GM19452 (cell line): ENCODE results near the gene MFAP5.

Experiments
- ATAC-seq: cut with Tn5 transposase; IDR thresholded peaks from one replicate; pipeline ENCODE4 v1.9.1; 2021; ENCODE audit not compliant: unreplicated experiment

The MFAP5 gene

DNA sequence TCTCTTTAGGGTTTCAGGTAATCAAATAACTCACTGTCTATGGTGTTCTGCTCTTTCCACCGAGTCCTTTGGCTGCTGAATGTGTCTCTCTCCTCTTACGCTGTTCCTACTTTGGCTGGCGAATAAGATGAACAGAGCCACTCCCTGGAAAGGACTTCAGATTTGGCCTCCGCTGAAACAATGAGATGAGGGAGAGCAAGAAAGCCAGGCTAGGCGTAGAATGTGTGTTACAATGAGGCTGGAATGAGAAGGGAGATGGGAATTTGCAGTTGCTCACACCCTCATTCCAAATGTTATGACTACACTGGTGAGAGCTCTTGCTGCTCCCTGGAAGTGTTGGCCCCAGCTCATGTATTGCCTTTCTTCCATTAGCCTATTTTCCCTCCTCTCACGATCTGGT is at the start of gene MFAP5:
Gene MFAP5, minus strand, starts transcription at position 234 of the 400 bp plus-strand sequence. CDS start 722 bp downstream, outside the sequence.
- ATAC-seq = no peak

- ATAC-seq = no peak
Measured at GRCh38 chr12:8709124-8709830, 46.7 kb upstream of the MFAP5 start.

DNA sequence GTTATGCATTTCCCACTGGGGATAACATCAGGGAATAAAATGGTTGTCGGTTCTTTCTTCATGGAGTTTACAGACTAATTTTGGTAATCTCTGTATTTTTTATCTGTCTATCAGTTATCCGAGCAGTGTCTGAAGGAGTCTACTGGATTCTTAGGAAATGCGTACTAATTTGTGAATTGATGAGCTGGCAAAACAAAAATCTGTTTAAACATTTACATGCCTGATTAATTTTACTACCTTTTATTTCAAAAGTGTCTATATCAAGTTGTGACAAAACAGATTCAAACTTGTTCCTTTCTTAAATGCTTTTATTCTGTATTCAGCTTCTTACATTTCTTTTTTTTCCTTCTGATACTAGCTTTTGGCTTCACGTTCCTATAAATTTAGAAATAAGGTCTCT is 39.5 kb upstream of the MFAP5 start:
- ATAC-seq = no peak

GRCh38 chr12:8701046-8701660 is 38.5 kb upstream of the MFAP5 start:
- ATAC-seq = no peak

GRCh38 chr12:8699714-8700113 is 37.1 kb upstream of the MFAP5 start:
- ATAC-seq = no peak

- ATAC-seq = no peak
Measured at GRCh38 chr12:8698879-8699278, 36.3 kb upstream of the MFAP5 start.

- ATAC-seq = peak; percentile 29
Measured at GRCh38 chr12:8698132-8698851, 35.7 kb upstream of the MFAP5 start.

GRCh38 chr12:8697476-8698131 is 35.0 kb upstream of the MFAP5 start, which contains the start of gene RIMKLB:
Gene RIMKLB (plus strand): TSS chr12:8697991. CDS start chr12:8713867, 15,876 bp downstream.
- peak; percentile 87 for ATAC-seq

DNA sequence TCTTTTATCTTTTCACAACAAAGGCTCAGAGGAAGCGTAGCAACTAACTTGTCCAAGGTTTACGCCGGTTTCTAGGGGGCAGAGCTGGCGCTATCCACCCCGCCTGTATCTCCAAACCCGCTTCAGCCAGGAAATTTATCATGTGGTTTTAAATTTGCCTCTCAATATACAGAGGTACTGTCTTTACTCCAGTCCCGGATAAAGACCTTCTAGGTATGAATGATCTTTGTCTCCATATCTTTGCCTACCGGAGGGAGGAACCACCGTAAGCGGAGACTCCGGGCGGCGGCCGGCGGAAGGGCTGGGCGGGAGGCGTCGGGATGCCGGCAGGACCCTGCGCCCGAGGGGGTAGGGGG is 34.5 kb upstream of the MFAP5 start:
- peak; percentile 13 for ATAC-seq

DNA sequence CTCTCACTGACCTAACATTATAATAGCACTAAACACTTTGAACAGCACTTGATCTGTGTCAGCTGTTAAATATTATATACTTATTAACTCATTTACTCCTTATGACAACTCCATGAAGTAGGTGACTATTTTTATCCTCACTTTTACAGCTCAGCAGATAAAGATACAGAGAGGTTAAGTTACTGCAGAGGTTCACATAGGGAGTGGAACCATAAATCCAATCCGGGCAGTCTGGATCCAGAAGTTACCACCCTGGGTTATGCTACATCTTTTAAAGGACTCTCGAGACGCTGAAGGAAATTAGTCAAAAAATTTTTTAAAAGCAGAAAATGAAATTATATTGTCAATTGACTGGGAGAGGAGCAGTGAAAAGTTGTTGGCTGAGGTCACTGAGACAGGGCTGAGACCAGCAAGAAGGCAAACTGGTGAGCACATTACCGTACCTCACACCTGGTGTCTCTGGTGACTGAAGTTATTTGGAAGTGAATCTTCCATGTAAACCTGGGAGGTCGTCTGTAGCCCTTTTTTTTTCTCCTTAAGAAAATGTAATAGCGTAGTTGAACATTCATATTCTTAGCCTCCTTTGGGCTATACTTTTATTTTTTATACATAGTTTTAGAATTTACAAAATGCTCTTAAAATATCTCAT is 33.9 kb upstream of the MFAP5 start:
- ATAC-seq = no peak

- no peak for ATAC-seq
Measured at GRCh38 chr12:8695116-8695515, 32.5 kb upstream of the MFAP5 start.

GRCh38 chr12:8692573-8692972 is 29.9 kb upstream of the MFAP5 start:
- no peak for ATAC-seq

DNA sequence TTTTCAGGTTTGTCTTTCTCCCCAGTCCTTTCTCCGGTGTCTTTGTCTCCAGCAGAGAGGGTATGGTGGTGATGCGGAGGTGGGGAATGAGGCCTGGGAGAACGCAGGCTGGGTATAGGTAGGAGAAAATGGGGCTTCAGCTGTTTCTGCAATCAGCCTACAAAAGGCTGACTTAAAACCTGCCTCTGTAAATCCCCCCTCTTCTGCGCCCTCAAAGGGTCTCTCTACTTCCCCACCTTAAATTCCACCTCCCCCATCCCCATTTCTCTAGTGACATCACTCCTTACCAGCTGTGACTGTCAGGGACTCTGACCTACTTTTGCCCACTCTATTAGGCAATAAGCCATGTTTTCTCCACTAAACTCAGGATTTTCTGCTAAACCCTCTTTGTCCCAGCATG is 27.1 kb upstream of the MFAP5 start:
- no peak for ATAC-seq

GRCh38 chr12:8687846-8688601 is 25.4 kb upstream of the MFAP5 start:
- no peak for ATAC-seq

DNA sequence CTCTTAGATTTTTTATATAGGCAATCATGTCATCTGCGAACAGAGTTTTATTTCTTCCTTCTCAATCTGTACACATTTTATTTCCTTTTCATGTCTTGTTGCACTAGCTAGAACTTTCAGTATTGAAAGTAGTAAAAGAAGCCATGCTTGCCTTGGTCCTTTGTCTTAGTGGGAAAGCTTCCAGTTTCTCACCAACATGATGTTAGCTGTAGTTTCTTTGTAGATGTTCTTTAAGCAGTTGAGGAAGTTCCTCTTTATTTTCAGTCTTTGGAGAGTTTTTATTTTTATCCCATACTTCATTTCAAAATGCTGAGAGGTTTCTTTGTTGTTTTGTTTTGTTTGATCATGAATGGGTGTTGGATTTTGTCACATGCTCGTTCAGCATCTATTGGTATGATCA is 22.4 kb upstream of the MFAP5 start:
- ATAC-seq = no peak

DNA sequence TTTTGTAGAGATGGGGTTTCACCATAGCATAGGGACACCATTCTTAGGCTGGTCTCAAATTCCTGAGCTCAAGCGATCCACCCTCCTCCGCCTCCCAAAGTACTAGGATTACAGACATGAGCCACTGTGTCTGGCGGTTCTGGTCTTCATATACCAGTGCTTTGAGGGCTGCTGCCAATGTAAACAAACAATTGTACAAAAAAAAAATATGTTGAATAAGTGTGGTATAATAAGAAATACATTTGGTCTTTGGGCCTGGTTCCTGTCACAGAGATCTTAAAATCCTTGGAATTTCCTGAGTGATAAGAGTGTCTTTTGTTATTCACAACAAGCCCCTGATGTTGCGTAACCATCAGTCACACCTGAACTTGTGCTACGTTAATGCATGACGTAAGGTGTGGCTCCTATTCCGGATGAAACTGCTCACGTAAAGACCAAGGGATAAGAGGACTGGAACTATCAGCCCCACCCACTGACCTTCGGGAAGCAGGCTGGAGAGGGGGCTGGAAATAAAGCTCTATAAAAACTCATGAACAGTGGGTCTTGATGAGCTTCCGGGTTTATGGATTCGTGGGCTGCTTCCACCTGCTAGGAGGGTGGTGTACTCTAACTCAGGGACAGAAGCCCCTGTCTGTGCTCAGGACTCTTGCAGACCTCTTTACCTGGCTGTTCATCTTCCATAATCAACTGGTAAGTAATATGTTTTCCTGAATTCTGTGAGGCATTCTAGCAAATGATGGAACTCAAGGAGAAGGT is 18.7 kb upstream of the MFAP5 start:
- no peak for ATAC-seq

GRCh38 chr12:8680533-8680932 is 17.9 kb upstream of the MFAP5 start:
- ATAC-seq = no peak

- ATAC-seq = no peak
Measured at GRCh38 chr12:8678661-8679111, 16.1 kb upstream of the MFAP5 start.

GRCh38 chr12:8677362-8677761 is 14.7 kb upstream of the MFAP5 start:
- no peak for ATAC-seq

DNA sequence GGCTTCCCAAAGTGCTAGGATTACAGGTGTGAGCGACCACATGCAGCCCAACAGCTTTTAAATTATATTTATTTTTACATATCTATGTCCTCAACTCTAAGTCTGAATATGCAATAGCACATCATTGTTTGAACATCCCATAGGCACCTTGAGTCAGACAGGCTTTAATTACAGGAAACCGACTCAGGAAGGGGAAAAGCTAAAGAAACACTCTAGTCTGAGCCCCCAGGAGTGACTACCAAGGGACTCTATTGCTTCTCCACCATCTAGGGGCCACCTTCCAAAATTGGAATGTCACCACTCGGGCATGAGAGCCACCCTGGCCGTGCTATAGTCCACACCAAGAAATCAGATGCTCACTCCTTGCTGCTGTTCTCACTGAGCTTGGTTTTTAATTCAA is 14.0 kb upstream of the MFAP5 start:
- ATAC-seq = no peak
